OCI-LY1 (cell line): ENCODE results near the gene PELO.

ENCODE experiments used
- EZH2 ChIP-seq: fragments of 200-600 bp; sonication (generic), shearing (Covaris generic); IDR thresholded peaks from 2 replicates; pipeline ENCODE4 v1.8.0; 2017; ENCODE audit warnings: borderline replicate concordance, mixed run types, mild to moderate bottlenecking, antibody characterized with exemption, low read length, moderate library complexity, mixed read lengths
- TF ChIP-seq, protein P1 (sequence below): fragments of 200-600 bp; sonication (generic), shearing (Covaris generic); IDR thresholded peaks from 2 replicates; pipeline ENCODE4 v1.5.1; 2017; ENCODE audit warnings: mild to moderate bottlenecking, antibody characterized with exemption, low read length, moderate library complexity, mixed read lengths

DNA sequence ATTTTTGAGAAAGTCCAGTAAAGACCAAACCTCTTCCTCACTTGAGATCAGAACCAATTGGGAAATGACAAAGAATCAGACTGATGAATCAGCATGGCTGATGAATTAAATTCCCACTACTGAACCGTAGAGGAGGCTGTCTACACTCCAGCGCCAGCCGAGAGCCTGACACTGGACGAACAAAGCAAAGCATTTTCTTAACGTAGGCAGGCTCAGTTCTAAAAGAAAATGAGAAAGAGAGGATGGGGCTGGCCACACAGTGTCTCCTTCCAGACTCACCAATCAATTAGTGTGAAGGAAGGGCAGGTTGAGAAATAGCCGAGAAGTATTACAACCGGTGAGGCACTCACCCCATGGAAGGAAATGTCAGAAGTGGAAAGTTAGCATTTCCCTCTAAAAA, 49.4 kb downstream of the PELO start:
- TF ChIP-seq, protein P1, sequence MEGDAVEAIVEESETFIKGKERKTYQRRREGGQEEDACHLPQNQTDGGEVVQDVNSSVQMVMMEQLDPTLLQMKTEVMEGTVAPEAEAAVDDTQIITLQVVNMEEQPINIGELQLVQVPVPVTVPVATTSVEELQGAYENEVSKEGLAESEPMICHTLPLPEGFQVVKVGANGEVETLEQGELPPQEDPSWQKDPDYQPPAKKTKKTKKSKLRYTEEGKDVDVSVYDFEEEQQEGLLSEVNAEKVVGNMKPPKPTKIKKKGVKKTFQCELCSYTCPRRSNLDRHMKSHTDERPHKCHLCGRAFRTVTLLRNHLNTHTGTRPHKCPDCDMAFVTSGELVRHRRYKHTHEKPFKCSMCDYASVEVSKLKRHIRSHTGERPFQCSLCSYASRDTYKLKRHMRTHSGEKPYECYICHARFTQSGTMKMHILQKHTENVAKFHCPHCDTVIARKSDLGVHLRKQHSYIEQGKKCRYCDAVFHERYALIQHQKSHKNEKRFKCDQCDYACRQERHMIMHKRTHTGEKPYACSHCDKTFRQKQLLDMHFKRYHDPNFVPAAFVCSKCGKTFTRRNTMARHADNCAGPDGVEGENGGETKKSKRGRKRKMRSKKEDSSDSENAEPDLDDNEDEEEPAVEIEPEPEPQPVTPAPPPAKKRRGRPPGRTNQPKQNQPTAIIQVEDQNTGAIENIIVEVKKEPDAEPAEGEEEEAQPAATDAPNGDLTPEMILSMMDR, result no peak
- no peak for TF ChIP-seq EZH2
